GM04503 (cell line): Measurements from ENCODE around the gene CDCP1.
"Not testable (repeated sequence)": the region's sequence is repeated elsewhere in the genome, so short reads cannot be mapped to it uniquely, and the experiment has no call there.

Experiments
- DNase-seq: peaks from one replicate; pipeline ENCODE4 v3.0.0-alpha.2; 2012; ENCODE audit warnings: low read depth

Gene CDCP1

DNA sequence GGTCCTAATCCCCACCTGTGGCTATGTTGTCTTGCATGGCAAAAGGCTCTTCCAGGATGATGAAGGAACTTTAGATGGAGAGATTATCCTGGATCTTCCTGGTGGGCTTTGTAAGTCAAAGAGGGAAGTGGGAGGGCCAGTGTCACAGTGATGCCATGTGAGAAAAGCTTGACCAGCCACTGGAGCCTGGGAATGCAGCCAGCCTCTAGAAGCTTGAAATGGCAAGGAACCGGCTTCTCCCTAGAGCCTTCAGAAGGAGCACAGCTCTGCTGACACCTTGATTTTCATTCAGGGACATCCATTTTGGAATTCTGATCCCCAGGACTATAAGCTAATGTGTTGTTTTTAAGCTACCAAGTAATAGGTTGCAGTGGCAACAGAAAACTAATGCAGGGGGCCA lies 61.8 kb downstream of the CDCP1 start:
- no peak for DNase-seq

DNA sequence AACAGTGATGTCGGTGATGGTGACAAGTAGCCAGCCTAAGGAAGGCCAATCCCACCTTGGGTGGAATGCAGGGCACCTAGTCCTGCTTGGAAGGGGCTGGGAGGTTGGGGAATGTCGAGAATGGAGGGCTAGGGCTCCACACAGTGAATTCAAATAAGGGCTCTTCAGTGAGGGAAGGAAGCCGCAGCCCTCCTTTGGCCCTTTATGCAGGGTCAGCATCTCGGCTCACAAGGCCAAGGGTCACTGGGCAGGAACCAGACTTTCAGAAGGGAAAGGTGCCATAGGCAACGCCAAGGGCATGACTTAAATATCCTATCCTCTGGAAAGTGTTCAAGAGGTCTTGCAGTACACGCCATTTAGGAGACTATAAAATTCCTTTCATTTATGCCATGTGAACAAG lies 63.2 kb downstream of the CDCP1 start:
- DNase-seq = no peak

DNA sequence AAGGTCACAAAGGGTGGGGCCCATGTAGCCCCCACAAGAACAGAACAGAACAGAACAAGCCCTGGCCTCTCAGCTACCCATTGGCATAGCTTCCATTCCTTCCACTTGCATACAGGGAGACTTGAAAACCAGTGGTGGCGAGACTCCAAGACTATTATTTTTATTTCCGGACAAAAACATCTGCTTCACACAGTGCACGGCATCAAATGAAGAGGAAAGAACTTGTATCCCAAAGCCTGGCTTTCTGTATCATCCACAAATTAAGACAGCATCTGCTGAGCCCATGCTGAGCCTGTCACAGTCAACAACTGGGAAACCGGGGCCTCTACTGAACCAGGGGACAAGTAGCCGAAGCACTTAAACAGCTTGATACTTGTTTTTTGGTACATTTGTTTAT lies 64.0 kb downstream of the CDCP1 start:
- no peak for DNase-seq

DNA sequence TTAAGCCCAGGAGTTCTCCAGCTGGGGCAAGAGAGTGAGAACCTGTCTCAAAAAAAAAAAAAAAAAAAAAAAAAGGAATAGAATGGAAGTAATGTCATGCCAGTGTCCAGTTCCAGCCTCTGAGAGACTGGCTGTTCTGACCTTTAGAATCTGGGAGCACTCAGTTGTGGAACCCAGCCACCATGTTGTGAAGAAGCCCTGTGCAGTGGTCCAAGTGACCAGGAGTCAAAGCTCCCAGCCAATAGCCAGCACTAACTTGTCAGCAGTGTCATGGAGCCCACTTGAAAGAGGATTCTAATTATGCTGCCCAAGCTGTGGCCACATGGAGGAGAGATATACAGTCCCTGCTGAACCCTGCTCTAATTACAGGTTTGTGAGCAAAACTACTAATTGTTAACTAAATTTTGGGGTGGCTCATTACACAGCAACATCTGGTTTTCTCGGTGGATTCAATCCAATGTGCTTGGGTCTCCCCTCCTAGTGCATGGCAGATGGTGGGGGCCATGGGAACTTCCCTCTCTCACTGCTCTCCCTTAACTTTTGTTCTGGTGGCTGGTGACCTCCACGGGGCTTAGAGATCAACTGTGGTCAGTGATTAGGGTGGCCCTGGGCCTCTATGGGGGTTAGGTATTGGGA lies 64.6 kb downstream of the CDCP1 start:
- DNase-seq = no peak

DNA sequence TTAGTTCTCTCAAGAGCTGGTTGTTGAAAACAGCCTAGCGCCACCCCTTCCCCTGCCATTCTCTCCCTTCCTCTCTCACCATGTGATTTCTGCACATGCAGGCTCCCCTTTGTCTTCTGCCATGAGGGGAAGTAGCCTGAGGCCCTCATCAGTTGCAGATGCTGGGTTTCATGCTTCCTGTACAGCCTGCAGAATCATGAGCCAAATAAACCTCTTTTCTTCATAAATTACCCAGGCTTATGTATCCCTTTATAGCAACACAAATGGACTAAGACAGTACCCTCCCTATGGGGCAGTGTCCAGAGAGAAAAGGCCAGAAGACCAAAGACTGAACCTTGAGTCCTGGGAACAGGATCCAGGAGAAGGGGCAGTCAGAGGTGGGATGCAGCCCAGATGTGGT lies 65.4 kb downstream of the CDCP1 start:
- no peak for DNase-seq

DNA sequence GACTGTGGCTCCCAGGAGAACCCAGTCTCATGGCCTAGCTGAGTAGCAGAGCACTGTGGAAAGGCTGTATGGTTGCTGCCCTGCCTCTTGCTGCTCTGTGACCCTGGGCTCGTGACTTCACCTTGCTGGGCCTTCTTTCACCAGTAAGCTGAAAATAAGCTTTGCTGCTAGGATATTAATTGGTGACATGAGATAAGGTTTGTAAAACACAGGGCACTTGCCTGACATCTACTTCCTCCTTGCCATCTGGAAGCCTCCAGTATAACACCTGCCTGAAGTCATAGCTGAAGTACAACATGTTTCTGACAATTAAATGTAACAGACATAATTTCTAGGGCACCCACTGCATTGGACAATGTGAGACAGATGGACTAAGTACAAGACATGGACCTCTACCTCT lies 66.5 kb downstream of the CDCP1 start:
- no peak for DNase-seq

DNA sequence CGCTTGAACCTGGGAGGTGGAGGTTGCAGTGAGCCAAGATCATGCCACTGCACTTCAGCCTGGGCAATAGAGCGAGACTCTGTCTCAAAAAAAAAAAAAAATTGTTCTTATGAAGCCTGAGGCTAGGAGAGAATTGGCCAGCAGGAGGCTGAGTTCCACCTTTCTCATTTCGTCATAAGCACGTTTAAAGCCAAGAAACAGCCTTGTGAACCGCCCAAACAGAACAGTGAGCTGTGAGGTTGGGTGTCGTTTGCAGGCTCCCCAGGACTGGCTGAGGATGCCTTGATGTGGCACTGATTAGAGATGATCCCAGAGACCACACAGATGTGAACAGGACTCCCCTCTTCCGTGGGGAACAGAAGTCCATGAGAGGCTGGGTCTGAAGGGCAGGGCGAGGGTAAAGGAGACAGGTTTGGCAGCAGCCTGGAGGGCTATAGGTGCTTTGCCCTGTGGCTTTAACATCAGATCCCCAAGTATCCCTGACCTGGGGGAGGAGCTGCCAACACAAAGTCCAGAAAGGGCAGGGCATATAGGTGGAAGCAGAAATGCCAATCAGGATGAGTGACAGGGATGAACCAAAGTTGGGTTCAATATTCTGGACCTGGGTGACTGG lies 67.2 kb downstream of the CDCP1 start:
- no peak for DNase-seq

DNA sequence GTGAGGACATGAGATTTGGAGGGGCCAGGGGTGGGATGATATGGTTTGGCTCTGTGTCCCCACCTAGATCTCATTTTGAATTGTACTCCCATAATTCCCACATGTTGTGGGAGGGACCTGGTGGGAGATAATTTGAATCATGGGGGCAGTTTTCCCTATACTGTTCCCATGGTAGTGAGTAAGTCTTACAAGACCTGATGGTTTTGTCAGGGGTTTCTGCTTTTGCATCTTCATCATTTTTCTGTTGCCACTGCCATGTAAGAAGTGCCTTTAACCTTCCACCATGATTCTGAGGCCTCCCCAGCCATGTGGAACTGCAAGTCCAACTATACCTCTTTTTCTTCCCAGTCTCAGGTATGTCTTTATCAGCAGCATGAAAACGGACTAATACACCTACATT lies 67.9 kb downstream of the CDCP1 start:
- not testable (repeated sequence) for DNase-seq

DNA sequence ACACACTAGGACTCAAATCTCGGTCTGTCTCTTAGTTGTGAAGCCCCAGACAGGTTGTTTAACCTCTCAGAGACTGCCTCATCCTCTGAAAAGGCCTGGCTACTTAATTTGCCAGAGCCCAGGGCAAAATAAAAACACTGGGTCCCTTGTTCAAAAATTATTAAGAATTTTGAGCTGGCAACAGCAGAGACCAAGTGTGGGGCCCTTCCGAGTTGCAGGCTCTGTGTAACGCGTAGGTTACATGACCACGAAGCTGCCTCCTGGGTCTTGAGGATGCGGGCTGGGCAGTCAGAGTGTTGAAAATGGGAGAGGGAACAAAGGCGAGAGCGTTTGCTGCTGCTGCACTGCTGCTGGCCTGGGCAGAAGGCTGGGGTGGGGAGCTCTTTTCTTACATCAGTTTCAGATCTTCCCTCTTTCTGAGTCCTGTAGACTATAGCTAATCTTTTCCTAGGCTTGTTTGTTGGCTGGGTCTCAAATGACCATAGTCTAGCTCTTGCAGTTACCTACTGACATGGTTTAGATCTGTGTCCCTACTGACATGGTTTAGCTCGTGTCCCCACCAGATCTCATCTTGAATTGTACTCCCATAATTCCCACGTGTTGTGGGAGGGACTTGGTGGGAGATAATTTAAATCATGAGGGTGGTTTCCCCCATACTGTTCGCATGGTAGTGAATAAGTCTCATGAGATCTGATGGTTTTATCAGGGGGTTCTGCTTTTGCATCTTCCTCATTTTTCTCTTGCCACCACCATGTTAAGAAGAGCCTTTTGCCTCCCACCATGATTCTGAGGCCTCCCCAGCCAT lies 70.2 kb downstream of the CDCP1 start:
- DNase-seq = no peak

DNA sequence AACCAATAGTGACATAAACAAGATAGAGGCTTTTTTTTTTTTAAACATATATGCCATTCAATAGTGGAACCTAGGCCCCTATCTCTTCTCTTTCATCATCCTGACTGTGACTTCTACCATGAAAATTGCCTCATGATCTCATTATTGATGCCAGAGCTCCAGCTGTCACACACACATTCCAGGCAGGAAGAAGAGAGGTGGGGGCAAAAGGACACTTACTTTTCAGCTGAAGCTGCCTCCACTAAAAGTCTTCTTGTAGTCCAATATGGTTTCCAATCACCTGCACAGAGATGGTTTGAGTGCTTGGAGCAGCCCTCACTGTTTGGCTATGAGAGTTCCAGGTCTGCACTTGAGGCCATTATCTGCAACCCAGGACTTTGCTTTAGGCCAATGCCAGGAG lies 75.1 kb downstream of the CDCP1 start:
- no peak for DNase-seq

DNA sequence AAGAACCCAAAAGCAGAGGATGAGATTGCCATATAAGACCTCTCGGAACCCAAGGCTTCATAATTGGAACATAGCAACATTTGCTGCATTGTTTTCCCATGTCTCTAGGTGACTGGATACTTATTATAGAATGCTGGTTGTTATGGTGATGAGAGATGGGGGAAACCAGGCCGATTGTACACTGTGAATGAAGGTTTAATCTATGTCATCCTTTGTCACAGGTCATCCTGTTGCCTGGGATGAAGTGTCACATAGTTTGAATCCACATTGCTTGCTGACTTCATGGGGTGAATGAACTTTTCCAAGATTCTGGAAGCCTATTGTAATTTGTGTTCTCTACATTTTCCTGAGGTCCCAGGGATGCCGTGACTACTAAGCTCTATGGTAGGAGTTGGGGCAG lies 78.2 kb downstream of the CDCP1 start:
- no peak for DNase-seq

DNA sequence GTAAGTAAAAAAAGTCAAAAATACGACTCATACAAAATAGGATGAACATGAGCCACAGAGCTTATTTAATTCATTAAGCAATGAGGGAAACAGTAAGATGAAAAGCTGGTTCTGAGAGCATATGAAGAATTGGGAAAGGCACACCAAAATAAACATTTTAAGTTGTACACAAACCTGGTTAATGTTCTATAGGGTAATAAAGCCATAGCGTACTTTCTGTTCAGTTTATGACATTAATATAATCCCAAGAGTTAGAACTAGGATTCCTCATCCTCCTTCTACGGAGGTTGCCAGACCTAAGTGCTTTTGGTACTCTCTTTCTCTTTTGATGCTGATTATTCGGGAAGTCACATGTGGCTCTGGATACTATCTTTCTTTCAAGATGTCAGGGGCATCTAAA lies 78.7 kb downstream of the CDCP1 start:
- no peak for DNase-seq

DNA sequence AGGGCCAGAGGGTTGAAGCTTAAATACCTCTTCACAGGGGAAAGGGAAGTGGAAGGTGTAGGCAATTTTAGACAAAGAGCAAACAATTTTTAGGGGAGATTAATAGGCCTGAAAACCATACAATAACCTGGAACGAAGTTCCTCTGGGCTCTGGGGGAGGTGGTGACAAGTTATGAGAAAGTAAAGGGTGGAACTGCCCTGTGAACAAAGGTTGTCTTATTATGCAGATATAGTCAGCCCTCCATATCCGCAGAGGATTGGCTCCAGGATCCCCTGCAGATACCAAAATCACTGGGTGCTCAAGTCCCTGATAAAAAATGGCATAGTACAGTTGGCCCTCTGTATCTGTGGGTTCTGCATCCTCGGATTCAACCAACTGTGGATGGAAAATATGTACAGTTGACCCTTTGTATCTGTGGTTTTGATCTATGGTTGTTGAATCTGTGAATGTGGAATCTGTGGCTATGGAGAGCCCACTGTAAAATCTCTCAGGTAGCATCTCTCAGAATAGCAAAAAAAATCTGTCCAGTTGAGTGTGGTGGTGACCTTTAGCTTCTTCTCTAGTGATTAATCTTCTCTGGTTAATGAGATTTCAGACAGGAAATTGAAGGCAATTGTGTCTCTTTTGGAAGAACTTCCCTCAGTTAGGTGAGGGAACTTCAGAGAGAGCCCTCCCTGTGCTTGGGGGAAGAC lies 79.9 kb downstream of the CDCP1 start:
- no peak for DNase-seq

DNA sequence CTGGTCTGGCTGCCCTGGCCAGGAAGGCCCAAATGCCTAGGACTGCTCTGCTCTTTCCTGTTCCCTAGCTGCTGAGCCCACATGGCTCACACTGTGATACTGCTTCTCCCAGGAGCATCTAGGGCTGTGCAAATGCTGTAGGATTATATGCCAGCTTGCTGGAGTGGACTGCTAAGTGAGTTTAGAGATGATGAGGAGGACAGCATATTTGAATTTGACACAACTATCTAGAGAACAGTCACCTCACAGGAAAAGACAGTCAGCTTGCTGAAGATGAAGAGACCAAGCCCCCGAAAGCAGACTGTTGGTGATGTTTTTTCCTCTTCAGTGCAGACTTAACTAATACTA lies 80.8 kb downstream of the CDCP1 start:
- DNase-seq = no peak

DNA sequence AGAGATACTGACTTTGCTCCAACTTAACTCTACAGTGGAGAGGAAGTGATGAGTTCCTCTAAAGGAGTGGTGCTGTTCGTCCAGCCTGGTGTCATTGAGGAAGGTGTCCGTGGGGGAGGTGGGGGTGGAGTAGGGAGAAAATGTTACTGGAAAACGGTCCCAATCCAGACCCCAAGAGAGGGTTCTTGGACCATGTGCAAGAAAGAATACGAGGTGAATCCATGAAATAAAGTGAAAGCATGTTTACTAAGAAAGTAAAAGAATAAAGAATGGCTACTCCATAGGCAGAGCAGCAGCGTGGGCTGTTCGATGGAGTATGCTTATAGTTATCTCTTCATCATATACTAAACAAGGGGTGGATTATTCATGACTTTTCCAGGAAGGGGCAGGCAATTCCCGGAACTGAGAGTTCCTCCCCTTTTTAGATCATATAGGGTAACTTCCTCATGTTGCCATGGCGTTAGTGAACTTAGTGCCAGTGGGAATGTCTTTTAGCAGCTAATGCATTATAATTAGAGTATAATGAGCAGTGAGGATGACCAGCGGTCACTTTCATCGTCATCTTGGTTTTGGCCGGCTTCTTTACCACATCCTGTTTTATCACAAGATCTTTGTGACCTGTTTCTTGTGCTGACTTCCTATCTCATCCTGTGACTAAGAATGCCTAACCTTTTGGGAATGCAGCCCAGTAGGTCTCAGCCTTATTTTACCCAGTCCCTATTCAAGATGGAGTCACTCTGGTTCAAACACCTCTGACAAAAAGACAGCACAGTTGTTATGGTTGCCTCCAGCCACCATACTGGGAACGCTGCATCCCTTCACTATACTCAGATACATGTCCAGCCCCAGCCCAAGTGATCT lies 81.4 kb downstream of the CDCP1 start:
- peak; percentile 61 for DNase-seq

DNA sequence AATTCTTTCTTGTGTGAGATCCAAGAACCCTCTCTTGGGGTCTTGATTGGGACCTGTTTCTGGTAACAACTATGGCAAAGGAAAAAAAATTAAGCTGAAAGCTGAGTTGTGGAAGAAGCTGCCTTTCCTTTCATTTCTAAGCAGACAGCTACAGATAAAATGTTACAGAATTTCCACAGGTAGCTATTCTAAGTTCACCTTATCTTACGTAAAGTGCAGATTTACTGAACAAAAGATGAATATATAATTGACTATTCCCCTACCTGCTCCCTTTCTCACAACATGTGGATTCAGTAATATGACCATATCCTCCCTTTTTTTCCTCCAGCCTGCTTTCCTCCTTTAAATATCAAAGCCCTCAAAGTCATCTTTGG lies 83.5 kb downstream of the CDCP1 start:
- no peak for DNase-seq

DNA sequence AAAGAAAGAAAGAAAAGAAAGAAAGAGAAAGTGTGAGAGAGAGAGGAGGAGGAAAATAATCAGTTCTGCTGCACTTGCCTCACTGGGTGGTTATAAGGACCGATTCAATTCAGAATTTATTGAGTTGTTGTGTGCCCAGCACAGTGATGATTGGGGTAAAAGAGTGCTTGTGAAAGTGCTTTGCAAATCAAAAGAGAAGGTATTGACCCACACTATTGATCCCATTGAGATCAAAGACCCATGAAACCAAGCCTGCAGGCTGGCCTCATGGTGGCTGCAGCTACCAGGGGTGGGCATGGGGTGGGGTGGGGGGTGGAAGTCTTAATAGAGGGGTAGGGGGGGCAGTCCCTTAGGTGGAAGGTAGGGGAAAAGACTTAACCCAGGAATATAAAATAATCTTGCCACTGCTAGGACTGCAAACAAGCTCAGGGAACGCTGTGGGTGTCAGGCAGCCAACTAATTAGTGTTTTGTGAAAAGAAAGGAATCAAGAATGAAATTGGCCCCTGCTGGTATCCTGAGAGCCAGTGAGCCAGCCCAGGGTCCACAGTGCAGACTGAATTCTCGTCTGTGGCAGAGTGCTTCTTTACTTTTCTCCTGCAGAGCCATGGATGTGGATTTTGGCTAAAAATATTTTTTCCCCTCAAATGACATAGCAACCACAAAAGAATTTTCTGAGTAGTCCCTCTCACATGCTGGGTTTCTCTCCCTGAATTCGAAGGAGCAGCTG lies 85.8 kb downstream of the CDCP1 start:
- no peak for DNase-seq

DNA sequence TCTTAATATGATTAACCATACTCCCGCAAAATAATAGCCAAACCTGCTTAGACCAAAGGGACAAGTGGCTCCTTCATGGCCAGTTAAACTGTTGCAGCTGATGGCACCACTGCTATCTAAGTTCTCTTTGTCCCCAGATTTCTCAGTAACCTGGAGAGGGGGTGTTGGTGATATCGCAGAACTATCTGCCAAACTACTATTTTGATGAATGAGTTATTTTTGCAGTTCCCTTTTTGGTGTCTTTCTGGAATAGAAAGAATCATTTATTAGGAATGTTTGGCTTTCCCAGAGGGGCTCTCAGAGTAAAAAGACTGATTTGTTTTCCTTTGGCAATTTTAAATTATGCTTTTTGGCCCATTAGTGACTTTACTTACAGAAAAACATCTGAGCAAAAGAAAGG lies 87.0 kb downstream of the CDCP1 start:
- DNase-seq = no peak

DNA sequence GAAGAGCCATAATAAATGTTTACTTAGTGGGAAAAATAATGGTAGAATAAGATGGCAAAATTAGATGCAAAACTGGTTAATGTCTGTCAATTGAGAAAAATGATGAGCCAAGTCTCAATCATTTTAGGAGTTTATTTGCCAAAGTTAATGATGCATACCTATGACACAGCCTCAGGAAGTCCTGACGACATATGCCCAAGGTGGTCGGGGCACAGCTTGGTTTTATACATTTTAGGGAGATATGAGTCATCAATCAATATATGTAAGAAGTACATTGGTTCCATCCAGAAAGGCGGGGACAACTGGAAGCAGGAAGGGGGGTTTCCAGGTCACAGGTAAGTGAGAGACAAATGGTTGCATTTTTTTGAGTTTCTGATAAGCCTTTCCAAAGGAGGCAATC lies 88.6 kb downstream of the CDCP1 start:
- no peak for DNase-seq

DNA sequence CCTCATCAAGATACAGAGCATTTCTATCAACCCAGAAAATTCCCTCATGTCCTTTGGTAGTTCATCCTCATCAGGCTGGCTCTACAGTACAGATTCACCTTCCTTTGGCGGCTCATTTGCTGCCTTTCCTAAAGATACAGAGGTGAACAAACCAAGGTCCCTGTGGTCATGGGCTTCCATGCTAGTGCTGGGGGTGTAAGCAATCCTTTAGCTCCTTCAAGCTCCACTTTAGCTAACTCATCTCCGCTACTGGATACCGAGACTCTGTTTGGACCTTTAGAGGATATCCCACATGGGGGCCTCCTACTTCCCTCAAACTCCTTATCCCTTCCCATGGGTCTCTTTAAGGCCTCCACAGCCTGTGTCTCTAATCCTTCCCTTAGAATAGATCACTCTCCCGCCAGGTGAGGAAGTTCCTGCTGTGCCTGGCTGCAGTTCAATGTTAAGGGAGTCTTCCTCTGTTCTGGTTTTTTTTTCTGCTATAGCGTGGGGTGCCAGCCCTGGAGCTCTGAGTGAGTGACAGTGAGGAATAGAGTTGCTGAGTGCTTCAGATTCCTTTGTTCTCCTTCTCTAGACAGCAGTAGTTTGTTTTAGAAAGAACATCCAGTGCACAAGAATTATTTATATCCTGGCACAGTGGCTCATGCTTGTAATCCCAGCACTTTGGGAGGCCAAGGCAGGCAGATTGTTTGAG lies 89.4 kb downstream of the CDCP1 start:
- no peak for DNase-seq
